GM12872 (cell line): ENCODE measurements around the gene RADIL.

ENCODE experiments used
- TF ChIP-seq, protein P1 (sequence below): IDR thresholded peaks from 3 replicates; pipeline ENCODE4 v1.5.1; 2011; ENCODE audit warnings: low read depth, mild to moderate bottlenecking, low read length, moderate library complexity; ENCODE audit not compliant: insufficient read depth

Gene RADIL

DNA sequence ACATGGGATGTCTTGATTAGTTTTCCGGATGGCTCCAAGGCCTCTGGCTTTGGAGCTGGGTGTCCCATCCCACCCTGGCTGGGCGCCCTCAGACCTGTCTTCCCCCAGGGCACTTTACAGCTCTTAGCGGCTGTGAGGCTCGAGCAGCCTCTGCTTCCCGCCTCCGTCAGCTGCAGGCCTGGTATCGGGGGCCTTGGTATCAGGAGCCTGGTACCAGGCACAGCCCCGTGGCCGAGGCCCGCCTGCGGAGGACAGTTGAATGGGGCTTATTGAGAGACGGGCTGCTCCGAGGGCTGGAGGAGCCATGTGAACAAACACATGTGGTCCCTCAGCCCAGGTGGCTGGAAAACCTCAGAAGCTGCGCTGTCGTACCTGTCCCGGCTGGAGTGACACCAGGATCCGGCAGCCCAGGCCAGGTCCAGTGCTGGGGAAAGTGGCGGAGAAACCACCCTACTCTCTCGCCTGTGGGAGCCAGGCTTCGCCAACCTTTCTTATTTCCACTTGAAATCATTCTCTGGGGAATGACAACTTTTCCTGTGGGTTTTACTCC is 132.0 kb downstream of the RADIL start:
- TF ChIP-seq, protein P1, sequence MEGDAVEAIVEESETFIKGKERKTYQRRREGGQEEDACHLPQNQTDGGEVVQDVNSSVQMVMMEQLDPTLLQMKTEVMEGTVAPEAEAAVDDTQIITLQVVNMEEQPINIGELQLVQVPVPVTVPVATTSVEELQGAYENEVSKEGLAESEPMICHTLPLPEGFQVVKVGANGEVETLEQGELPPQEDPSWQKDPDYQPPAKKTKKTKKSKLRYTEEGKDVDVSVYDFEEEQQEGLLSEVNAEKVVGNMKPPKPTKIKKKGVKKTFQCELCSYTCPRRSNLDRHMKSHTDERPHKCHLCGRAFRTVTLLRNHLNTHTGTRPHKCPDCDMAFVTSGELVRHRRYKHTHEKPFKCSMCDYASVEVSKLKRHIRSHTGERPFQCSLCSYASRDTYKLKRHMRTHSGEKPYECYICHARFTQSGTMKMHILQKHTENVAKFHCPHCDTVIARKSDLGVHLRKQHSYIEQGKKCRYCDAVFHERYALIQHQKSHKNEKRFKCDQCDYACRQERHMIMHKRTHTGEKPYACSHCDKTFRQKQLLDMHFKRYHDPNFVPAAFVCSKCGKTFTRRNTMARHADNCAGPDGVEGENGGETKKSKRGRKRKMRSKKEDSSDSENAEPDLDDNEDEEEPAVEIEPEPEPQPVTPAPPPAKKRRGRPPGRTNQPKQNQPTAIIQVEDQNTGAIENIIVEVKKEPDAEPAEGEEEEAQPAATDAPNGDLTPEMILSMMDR = no peak

DNA sequence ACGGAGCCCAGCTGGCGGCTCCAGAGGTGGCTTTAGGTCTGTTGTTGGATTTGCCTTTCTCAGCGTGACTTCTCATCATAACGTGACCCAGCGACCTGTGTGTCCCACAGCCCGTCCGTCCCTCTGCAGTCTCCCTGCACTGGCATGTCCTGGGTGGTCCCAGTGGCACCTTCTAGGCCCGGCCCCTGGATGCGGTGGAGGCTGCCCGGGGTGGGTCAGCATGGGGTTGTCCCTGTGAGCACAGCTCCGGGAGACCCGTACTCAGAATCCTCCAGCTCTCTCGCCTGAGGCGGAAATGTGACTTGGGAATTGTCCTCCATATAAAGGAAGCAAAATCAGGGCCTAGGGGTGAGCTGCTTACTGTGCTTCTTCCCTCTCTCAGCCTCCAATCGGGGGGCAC is 133.7 kb downstream of the RADIL start:
- TF ChIP-seq, protein P1 = no peak

DNA sequence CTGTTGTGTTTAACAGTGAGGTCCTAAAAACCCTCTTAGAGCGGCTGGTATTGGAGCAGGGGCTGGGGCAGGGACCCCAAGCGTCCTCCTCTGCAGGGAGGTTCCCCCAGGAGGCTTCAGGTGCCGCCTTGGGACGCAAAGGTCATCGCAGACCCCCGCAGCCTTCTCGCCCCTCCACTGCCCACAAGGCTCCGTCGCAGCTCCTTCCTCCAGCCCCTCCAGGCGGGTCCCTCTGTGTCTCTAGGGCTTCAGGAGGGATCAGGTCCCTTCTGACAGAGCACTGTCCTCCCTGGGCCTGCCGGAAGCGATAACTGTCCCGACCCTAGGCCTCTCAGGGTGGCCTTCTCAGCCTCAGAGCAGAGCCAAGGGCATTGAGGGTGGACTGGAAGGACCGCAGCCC is 134.2 kb downstream of the RADIL start:
- TF ChIP-seq, protein P1 = no peak
